Pulmonary artery endothelial cell (primary cell): ENCODE results near the gene FAM50B. TPM values are rescaled to one million over a fixed set of nuclear protein-coding genes. Genes with fewer than 3 reads are reported as not detected.

Experiments used
- DNase-seq: peaks from one replicate; pipeline ENCODE4 v3.0.0-alpha.2; 2011; ENCODE audit warnings: low read depth, low spot score
- total RNA-seq: library from RNA; depleted of rRNA; stranded (reverse); fragments of >200 nt; gene quantifications from 2 replicates; pipeline ENCODE4 v1.2.3, GENCODE V29; 2014

FAM50B gene
- total RNA-seq, 1 donor from 2014 or later, result 8.7 TPM

DNA sequence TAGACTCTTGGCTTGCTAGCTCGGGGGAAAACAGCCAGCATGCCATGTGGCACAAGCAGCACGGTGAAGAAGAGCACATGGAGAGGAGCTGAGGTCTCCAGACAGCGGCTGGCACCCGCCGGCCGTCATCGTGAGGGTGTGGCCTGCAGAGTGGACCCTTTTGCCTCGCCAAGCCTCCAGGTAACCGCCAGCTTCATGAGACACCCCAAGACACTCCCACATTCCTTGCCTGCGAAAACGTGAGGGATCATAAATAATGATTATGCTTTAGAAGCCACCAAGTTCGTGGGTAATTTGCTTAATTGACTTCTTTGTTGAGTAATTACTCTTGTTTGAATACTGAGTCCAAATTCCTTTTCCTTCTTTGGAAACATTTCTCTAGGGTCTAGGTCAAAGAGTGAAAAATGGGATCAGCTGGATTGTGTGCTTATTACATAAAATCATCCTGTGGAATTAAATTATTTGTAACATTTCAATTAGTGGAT is 23.2 kb downstream of the FAM50B start:
- DNase-seq, result no peak

DNA sequence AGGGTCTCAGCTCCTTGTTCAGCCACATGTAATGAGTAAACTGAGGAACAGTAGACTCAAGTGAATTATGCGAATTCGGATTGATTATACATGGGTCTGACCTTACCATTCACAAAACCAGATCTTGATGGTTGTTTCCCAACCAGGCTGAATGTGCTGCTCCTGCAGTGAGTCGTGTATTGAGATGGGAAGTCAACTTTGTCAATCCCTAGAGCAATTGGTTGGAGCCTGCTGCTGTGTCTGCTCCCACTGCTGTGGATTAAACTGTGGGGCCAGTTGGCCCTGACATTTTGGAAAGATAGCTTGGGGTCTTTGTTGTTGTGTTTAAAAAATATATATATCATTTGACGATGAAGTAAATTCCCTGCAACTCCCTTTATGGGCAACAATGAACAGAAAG is 23.9 kb downstream of the FAM50B start:
- DNase-seq, result no peak

DNA sequence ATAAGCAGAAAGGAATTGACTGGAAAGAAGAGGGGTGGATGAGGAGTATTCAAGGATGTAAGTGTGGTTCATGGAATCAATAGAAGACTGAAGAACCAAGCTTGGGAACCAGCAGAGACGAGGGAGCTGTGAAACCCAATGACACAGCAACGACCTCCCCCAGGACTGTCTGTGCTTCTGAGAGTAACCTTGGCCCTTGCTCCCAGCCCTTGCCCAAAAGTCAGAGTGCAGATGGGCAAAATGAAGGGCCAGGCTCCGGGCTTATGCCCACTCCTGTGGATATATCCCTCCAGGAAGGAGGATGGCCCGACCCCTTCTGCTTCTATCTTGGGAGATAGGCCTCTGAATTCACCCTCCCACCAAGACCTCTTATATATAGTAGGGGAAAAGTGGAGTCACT is 24.9 kb downstream of the FAM50B start:
- DNase-seq, result no peak

DNA sequence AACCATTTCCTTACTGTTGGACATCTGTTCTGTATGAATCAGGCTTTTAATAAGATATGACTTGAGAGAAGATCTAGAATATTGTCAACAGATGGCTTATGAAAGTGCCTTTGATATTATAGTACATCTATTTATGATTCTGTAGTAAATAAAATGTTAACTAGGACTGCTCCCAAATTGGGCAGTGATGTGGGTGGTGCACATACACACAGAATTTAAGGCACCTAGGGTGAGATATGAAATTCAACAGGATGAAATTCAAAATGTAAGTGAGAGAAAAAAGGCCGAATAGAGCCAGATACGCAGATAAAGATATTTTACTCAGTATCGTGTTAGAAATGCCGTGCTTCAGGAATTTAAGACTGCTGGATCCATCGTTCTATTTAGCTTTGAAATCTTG is 26.3 kb downstream of the FAM50B start:
- no peak for DNase-seq

DNA sequence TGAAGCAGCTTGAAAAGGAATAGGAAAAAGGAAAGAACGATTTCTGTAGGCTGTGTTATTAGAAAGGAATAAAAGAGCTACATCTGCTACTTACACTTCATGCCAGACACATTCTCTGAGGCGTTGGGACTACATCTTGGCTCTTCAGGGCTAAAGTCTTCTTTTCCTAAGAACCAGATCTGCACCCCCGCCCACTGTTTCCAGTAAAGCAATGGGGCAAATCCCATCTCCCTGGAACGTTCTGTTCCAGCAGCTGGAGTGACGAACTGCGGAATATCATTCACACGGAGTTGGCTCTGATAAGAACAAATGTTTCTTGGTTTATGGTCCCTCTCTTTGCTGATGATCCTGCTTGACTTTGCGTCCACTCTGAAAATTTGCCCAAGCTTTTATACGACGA is 26.9 kb downstream of the FAM50B start:
- DNase-seq, result no peak

DNA sequence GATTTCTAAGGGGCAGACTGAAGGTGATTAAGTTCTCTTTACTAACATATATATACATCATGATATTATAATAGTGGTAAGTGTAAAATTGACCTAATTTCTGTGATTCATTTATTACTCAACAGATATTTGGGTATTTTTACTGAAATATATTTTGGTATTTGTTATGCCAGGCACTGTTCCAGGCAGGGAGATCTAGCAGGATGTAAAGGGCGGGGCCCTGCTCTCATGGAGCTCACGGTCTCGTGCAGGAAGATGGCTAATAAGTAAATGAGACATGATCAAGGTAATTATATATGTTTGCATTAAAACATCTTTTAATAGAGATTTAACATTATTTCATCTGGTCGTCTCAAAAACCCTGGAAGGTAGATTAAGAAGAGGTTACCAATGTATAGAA is 27.7 kb downstream of the FAM50B start:
- DNase-seq, result peak; percentile 7

DNA sequence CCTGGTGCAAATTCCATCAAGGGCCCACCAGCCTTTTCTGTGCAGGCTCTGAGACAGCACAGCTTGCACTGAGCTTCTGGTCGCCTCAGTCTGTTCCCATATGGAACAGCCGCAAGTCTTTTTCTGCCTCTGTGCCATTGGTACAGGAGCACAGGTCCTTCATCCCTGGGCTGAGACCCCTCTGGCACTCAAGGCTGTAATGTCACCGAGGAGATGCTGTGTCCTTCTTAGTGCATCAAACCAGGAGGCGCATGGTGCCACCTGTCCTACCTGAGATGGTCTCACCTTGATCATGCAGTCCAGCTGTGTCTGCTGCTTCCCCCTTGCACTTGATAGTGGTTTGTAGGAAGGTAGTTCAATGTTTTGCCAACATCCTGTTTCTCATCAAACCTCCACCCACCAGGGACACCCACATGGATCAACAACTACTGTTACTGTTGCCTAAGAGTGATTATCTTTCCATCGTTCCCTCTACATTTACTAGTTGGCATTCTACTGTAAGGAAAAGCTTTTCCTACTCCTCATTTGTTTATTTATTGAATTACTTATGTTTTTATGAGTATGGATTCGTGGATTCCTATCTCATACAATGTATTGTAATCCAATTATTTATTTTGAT is 29.0 kb downstream of the FAM50B start:
- DNase-seq, result no peak

DNA sequence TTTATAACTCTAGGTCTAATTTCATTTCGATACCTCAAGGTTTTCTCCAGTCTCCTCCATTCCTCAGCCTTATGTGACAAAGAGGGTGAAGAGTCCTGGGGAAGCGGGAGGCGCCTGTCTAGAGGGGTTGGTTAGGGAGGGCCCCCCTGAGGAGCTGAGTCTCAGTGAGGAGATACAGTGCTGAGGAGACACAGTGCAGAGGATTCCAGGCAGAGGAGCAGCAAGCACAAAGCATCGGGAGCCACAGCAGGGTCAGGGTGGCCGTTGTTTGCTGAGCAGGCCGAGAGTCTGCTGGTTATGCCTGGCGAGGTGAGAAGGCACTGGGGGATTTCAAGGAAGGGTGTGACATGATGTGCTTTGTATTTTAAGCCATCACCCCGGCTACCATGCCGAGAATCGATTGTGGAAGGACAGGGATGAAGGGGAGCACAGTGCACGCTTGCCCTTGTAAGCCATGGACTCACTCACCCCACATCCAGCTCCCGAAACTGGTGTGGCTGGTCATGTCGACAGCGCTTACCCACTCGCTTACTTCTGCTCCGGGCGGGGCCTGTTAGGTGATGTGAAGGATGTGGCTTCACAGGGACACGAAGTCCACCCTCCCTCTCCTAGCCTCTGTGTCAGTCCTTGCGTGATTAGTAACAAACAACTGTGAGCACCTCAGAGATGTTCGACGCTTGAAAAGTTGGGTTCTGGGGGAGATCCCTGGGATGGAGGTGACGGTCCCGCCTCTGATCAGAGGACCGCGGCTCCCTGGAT is 30.2 kb downstream of the FAM50B start:
- no peak for DNase-seq

DNA sequence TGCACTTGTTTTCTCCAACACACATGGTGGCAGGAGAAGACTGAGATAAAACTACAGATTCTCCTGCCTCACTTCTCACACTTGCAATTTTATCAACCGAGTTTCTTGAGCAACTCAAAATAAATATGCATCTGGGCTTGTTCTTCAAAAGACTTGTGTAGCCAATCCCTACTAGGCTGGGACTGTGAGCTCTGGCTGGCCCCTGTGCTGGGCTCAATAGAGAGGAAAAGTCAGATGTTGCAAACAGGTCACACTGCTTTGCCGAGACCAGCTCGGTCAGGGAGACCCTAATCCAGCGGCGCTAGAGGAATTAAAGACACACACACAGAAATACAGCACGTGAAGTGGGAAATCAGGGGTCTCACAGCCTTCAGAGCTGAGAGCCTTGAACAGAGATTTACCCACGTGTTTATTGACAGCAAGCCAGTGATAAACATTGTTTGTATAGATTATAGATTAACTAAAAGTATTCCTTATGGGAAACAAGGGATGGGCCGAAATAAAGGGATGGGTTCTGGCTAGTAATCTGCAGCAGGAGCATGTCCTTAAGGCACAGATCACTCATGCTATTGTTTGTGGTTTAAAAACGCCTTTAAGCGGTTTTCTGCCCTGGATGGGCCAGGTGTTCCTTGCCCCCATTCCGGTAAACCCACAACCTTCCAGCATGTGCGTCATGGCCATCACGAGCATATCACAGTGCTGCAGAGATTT is 32.7 kb downstream of the FAM50B start:
- DNase-seq, result no peak

DNA sequence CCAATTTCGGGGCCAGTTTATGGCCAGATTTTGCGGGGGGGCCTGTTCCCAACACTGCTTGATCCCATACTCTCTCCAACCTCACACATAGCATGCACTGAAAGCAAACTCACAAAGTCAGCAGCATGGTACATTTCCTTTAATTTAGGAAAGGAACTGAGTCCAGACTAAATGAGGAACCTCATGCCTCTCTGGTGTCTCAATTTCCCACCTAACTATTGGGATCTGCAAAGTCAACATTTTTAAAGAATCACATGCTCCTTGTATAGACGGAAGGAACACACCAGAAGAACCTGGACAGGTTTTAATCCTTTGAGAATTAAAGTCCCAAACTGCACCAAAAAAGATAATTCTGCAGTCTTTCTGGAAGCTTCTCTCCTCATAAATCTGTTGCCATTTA is 33.3 kb downstream of the FAM50B start:
- no peak for DNase-seq

DNA sequence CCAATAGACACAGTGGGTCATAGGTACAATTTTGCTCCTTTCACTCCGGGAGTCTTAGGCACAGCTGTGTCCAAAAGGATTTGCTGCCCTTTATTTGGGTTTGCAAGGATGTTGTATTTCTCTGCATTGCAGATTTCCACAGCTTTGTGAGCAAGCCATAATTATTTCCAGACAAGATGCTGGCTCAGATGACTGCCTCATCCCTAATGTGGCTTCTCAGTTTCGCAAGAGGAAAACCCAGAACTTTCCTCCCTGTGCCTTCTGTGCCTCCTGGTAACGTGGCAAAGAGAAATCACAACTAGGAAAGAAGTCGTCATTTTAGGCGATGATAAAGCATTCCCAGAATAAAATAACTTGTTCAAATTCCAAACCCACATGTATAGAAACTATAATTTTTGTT is 33.7 kb downstream of the FAM50B start:
- no peak for DNase-seq

DNA sequence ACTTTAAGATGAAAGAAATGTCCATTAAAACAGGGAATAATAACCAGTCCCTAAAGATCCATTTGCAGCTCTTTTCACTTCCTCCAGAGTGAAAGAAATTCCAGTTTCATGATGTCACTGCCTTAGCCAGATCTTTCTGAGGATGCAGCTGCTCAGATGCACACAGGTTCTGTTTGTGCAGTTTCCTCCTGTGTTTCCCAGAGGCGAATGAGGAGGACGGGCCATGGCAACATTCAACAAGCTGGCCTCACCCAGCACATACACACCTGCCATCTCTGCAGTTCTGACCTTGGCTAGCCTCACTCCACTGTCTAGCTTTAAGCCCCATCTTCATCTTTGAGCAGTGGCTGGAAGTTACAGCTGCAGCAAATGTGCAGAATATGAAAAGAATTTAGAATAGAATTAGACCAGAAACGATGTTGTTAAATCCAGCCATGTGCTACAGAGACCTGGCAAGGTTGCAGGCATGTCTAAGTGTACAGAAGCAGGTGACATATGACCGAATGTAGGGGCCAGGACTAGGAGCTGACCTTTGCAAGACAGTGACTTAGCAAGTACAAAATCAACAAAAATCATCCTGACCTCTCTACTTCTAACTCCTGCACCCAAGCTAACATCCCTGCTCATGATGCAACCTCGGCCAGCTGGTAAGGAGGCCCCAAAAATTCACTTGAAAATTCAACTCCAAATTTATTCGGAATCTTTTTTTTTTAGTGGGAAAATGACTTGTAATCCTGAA is 35.0 kb downstream of the FAM50B start:
- peak; percentile 91 for DNase-seq

DNA sequence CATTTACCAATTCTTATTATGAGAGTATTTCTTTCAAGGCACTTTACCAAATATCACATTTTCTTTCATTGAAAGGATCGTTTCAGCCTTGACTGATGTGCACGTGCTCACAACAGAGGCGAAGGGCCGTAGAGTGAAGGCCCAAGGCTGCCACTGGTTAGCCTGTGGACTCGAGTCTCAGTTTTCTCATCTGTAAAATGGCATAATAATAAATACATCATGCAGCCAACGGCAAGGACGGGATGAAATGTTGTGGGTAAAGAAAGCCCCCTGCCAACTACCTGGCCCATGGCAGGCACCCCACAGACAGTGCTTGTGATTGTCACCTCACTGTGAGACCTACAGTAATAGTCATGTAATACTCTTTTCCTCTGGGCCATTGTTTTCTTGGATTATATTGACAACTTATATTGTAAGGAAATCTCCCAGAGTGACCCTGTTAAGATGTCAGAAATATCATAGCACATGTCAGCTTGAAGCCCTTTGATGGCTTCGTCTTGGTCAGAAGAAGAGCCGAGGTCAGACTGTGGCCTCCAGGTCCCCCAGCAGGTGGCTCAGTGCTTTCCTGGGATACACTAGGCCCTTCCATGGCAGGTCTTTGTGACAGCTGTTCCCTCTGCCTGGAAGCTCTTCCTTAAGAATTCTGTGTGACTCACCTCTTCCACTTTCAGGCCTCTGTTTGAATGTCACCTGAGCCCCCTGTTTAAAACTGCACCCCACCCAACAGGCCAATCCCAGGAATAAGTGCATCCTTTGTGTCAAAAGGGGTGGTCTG is 36.3 kb downstream of the FAM50B start:
- DNase-seq, result no peak

DNA sequence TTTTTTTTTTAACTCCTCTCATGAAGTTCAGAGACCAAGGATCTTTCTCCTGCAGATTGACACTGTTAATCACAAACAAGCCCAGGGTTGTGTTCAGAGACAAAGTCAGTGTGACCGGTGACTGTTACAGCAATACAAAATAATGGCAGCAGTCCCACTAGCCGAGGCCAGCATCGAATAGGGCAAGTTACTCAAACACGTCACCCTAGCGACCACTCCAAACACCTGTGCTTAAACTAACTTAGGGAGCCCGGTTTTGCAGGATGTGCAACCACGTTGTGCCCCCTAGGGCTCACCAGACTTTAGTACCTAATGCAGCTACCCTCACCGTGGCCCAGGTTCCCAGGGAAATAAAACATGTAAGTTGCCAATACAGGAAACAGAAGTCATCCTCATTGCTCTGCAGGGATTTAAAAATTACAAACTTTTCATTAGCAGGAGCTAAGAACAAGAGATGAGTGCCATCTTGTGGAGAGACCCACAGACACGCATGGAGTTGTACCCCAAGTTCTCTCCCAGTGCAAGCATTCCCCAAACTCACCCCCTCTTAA is 38.1 kb downstream of the FAM50B start:
- peak; percentile 15 for DNase-seq

DNA sequence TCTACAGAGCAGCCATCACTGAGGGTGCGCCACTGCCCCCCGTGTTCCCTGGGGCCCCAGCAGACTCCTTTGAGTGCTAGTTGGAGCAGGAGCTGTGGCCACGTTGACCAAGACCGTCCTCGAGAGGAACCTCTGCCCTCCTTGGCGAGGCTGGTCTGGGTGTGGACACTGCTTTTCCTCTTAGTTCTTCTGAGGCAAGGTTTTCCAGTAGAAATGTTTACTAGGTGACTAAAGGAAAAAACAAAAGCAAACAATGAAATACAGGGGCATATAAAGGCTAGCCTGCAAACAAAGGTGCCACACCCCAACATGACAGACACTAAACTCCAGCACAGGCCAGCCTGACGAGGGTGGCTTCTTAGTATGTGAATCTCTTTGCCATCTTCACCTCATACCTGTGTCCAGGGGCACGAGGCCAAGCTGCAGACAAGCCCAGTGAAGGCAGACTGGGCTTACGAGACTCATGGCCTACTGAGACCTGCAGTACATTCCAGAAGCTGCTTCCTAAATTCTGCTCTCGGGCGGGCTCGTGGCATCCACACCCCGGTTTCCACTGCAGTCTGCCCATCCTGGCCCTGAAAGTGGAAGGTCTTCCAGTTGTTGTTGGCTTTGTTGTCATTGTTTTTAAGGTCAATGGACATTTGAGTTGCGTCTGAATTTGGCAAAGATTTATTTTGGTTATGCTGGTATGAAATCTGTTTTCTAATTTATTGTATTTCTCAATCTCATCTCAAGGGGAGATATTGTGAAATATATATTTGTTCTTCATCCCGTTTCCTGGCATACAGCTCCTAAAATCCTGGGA is 39.2 kb downstream of the FAM50B start:
- no peak for DNase-seq

DNA sequence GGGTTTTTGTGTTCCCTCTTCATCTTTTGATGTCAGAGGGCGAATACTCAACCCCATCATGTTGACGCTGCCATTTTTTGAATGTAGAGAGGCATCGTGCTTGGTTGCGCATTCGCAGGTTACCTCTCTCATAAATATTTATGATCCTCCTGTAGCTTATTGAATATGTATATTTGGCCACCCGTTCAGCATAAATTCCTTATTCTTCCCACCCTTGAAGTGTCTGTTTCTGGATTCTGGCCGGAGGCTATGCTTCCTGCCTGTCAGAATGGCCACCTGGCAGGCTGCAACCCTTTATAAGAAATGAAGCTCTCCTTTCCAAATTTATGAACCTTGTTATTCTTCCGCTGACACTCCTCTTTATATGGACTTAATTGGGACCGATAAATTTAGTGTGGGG is 40.9 kb downstream of the FAM50B start:
- DNase-seq, result no peak

DNA sequence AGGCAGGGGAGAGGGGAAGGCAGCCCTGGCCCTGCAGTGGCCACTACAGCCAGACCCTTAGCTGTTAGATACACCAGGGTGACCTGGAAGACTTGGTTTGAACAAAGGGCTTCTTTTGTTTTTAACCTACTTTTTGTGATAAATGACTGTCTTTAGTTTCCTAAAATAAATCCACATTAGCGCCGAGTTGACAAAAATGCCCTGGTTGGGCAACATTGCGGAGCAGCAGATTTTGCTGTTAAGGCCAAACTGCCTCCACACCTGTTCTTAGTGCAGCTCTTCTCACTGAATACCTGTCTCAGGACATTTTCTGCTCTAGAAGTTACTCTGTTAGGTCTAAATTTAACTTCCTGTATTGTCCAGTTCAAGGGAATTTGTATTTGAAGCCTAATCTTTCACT is 42.7 kb downstream of the FAM50B start:
- no peak for DNase-seq

DNA sequence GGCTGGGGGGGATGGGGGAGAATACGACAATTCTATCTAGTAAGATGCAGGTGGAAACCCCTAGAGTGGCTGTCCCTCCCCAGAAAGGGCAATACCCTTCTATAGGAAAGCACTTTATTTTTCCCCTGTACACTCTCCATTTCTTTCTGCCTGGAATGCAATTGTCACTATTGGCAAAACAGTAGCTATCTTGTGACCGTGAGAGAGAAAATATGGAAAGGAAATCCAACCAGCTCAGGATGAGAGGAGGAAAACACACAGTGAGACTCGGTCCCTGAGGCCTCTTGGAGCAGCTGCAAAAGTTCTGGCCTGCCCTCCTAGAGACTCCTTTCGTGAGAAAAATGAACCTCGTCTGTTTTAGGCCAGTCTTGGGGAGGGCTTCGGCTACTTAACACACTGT is 43.4 kb downstream of the FAM50B start:
- DNase-seq, result no peak

DNA sequence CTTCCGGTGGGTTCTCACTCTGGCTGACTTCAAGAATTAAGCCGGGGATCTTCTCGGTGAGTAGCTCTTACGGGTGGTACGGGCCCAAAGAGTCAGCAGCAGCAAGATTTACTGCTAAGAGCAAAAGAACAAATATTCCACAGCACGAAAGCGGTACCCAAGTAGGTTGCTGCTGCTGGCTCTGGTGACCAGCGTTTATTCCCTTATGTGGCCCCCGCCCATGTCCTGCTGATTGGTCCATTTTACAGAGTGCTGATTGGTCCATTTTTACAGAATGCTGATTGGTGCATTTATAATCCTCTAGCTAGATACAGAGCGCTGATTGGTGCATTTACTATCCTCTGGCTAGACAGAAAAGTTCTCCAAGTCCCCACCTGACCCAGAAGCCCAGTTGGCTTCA is 44.3 kb downstream of the FAM50B start:
- no peak for DNase-seq

DNA sequence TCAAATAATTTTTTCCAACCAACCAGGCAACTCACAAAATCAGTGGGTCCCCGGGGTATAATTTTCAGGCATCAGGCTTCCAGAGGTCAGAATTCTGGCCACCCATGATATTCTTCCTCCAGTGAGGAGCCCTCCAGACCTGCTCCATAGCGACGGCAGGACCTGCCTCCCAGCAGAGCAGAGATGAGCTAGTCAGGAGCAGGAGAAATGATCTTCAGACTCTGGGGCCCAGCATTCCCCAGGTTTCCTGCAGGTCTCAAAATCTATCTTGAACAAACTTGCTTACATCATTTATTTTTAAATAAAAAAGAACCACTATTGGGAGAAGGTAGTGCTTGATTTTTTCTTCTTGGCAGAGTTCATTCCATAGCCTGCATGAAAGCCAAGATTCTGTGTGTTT is 44.7 kb downstream of the FAM50B start:
- no peak for DNase-seq
